IMR-90 (cell line): Measurements from ENCODE around the gene FOXL2NB. TPM values are rescaled to one million over a fixed set of nuclear protein-coding genes. Genes with fewer than 3 reads are reported as not detected.

ENCODE experiments used
- ATAC-seq: fragments of 200-7000 bp; cut with Tn5 transposase; 2 replicates; pipeline ENCODE4 v1.9.1; 2020; ENCODE audit warnings: low read depth, mild to moderate bottlenecking, moderate library complexity
- BruUV-seq: library from RNA; stranded (reverse); fragments of 400-500 nt; replicated peaks from 2 replicates; lab custom pipeline; 2021; lab: Mats Ljungman, UMichigan
- CTCF ChIA-PET: fragments of 300-600 bp; formaldehyde crosslinking; extraction: SDS; loops from one replicate; lab custom pipeline; 2021; ENCODE audit warnings: antibody characterized with exemption; lab: Yijun Ruan, JAX
- POLR2A ChIA-PET: fragments of 300-600 bp; sonication (Branson Sonifier 250); formaldehyde crosslinking; loops from one replicate; lab custom pipeline; 2022; ENCODE audit warnings: antibody characterized with exemption; ENCODE audit not compliant: unreplicated experiment; lab: Charles Lee
- DNase-seq: peaks from one replicate; pipeline ENCODE4 v3.0.0; 2013
- H2AFZ ChIP-seq: replicated peaks from 2 replicates; pipeline ENCODE3; 2013; ENCODE audit warnings: low read length, mild to moderate bottlenecking; ENCODE audit not compliant: poor library complexity
- H2AK5ac ChIP-seq: 2 replicates; pipeline ENCODE4 v1.6.1; 2013; ENCODE audit warnings: low read depth, low read length, inconsistent platforms
- H2AK9ac ChIP-seq: replicated peaks from 2 replicates; pipeline ENCODE3; 2013; ENCODE audit warnings: mild to moderate bottlenecking, low read depth, low read length, moderate library complexity; ENCODE audit not compliant: poor library complexity
- H2BK120ac ChIP-seq: 2 replicates; pipeline ENCODE4 v1.6.1; 2013; ENCODE audit warnings: low read depth, low read length, inconsistent platforms
- H2BK15ac ChIP-seq: 3 replicates; pipeline ENCODE4 v1.6.1; 2013; ENCODE audit warnings: low read depth, low read length, inconsistent platforms
- H2BK20ac ChIP-seq: 2 replicates; pipeline ENCODE4 v1.6.1; 2013; ENCODE audit warnings: low read depth, mild to moderate bottlenecking, inconsistent platforms, low read length, moderate library complexity
- H2BK5ac ChIP-seq: 2 replicates; pipeline ENCODE4 v1.6.1; 2013; ENCODE audit warnings: mild to moderate bottlenecking, low read depth, low read length, inconsistent platforms; ENCODE audit not compliant: poor library complexity, severe bottlenecking
- H3K14ac ChIP-seq: replicated peaks from 2 replicates; pipeline ENCODE4 v1.6.1; 2013; ENCODE audit warnings: low read depth, low read length, inconsistent platforms
- H3K18ac ChIP-seq: 2 replicates; pipeline ENCODE4 v1.6.1; 2013; ENCODE audit warnings: low read depth, low read length, control low read depth
- H3K23ac ChIP-seq: 2 replicates; pipeline ENCODE4 v1.6.1; 2013; ENCODE audit warnings: low read depth, low read length, inconsistent platforms
- H3K27ac ChIP-seq: 2 replicates; pipeline ENCODE4 v1.5.1; 2013; ENCODE audit warnings: mild to moderate bottlenecking, control low read depth, low read length; ENCODE audit not compliant: insufficient read depth
- H3K27me3 ChIP-seq: 2 replicates; pipeline ENCODE4 v1.6.1; 2013; ENCODE audit warnings: low read length; ENCODE audit not compliant: control insufficient read depth, insufficient read depth
- H3K36me3 ChIP-seq: 2 replicates; pipeline ENCODE4 v1.6.1; 2013; ENCODE audit warnings: low read length, mixed read lengths; ENCODE audit not compliant: control insufficient read depth, insufficient read depth
- H3K4ac ChIP-seq: 2 replicates; pipeline ENCODE4 v1.6.1; 2013; ENCODE audit warnings: low read depth, low read length, inconsistent platforms
- H3K4me1 ChIP-seq: 2 replicates; pipeline ENCODE4 v1.6.1; 2013; ENCODE audit warnings: low read length, mixed read lengths; ENCODE audit not compliant: control insufficient read depth, insufficient read depth
- H3K4me2 ChIP-seq: 2 replicates; pipeline ENCODE4 v1.6.1; 2013; ENCODE audit warnings: low read depth, mild to moderate bottlenecking, control low read depth, low read length, moderate library complexity
- H3K4me3 ChIP-seq: 2 replicates; pipeline ENCODE4 v1.5.1; 2013; ENCODE audit warnings: low read depth, mild to moderate bottlenecking, control low read depth, low read length, moderate library complexity; ENCODE audit not compliant: insufficient read depth
- H3K56ac ChIP-seq: 2 replicates; pipeline ENCODE4 v1.6.1; 2013; ENCODE audit warnings: low read length, inconsistent platforms; ENCODE audit not compliant: insufficient read depth; ENCODE audit errors: extremely low read depth
- H3K79me1 ChIP-seq, 2 experiments: 2 replicates each; pipeline ENCODE4 v1.6.1; 2013; ENCODE audit warnings: low read length in 2 of 2, inconsistent platforms in 1 of 2, low read depth in 1 of 2
- H3K9ac ChIP-seq: 2 replicates; pipeline ENCODE4 v1.6.1; 2013; ENCODE audit warnings: low read depth, low read length, control low read depth
- H3K9me1 ChIP-seq: 2 replicates; pipeline ENCODE4 v1.6.1; 2013; ENCODE audit warnings: low read length, inconsistent platforms; ENCODE audit not compliant: insufficient read depth
- H3K9me3 ChIP-seq: 2 replicates; pipeline ENCODE4 v1.6.1; 2013; ENCODE audit warnings: low read length; ENCODE audit not compliant: control insufficient read depth, insufficient read depth
- H4K20me1 ChIP-seq: 2 replicates; pipeline ENCODE4 v1.6.1; 2013; ENCODE audit warnings: low read length, inconsistent platforms; ENCODE audit not compliant: insufficient read depth
- H4K5ac ChIP-seq: 2 replicates; pipeline ENCODE4 v1.6.1; 2013; ENCODE audit warnings: mild to moderate bottlenecking, low read depth, low read length, control low read depth
- H4K8ac ChIP-seq, 2 experiments: 2 replicates each; pipeline ENCODE4 v1.6.1; 2013; ENCODE audit warnings: low read depth in 2 of 2, low read length in 2 of 2, control low read depth in 1 of 2, inconsistent platforms in 1 of 2
- H4K91ac ChIP-seq: 2 replicates; pipeline ENCODE4 v1.6.1; 2013; ENCODE audit warnings: low read depth, low read length, inconsistent platforms; ENCODE audit not compliant: insufficient read depth
- CHD1 ChIP-seq: IDR thresholded peaks from 2 replicates; pipeline ENCODE4 v1.6.1; 2012; ENCODE audit warnings: low read depth, low read length, improper control_type of control experiment
- FOS ChIP-seq: fragments of 150-350 bp; IDR thresholded peaks from 2 replicates; pipeline ENCODE4 v1.6.1; 2016; ENCODE audit warnings: low read depth, low read length
- MAFK ChIP-seq: IDR thresholded peaks from 2 replicates; pipeline ENCODE4 v1.6.1; 2012; ENCODE audit warnings: low read depth, low read length, improper control_type of control experiment
- MAZ ChIP-seq: IDR thresholded peaks from 2 replicates; pipeline ENCODE4 v1.6.1; 2012; ENCODE audit warnings: low read depth, mild to moderate bottlenecking, low read length, improper control_type of control experiment, moderate library complexity, borderline replicate concordance
- NFE2L2 ChIP-seq: fragments of 150-350 bp; IDR thresholded peaks from 2 replicates; pipeline ENCODE4 v1.6.1; 2016; ENCODE audit warnings: low read depth, mild to moderate bottlenecking, low read length
- POLR2A ChIP-seq: IDR thresholded peaks from 2 replicates; pipeline ENCODE4 v1.6.1; 2012; ENCODE audit warnings: mild to moderate bottlenecking, low read depth, low read length
- RFX5 ChIP-seq: IDR thresholded peaks from 2 replicates; pipeline ENCODE4 v1.8.0; 2012; ENCODE audit warnings: low read depth, mild to moderate bottlenecking, low read length, moderate library complexity
- SMC3 ChIP-seq: fragments of 150-350 bp; IDR thresholded peaks from 2 replicates; pipeline ENCODE4 v1.6.1; 2016; ENCODE audit warnings: low read depth, mild to moderate bottlenecking, antibody characterized with exemption, low read length, moderate library complexity
- WGBS, 2 experiments: methylation state at CpG; one replicate each; pipeline versions ENCODE4 v1.1.5 to v1.1.7; 2013; ENCODE audit warnings: missing lambda C conversion rate in 2 of 2; ENCODE audit not compliant: insufficient read length in 1 of 2; ENCODE audit errors: extremely low coverage in 2 of 2; 5-methylcytosine and 5-hydroxymethylcytosine counted together
- dilution Hi-C: fragments of 300-500 bp; cut with HindIII; formaldehyde crosslinking; loops from one replicate; pipeline ENCODE4 v1.14.3; 2018; ENCODE audit warnings: low sequenced_read_pairs; ENCODE audit not compliant: unreplicated experiment
- in situ Hi-C: fragments of 300-500 bp; cut with MboI; formaldehyde crosslinking; loops from 3 replicates; pipeline ENCODE4 v1.14.3; 2019; ENCODE audit warnings: low sequenced_read_pairs, inconsistent platforms, mixed read lengths
- intact Hi-C: fragments of 100-400 bp; cut with micrococcal nuclease; formaldehyde crosslinking; loops from 2 replicates; pipeline ENCODE4 v1.10.0; 2022
- polyA plus RNA-seq, 3 experiments: library from polyadenylated mRNA; depleted of rRNA; stranded (reverse); fragments of >200 nt; gene quantifications; 2 replicates each; pipeline ENCODE4 v1.2.3, GENCODE V29; 2012; ENCODE audit warnings: low replicate concordance in 1 of 3
- total RNA-seq: library from RNA; depleted of rRNA; stranded (reverse); fragments of >200 nt; gene quantifications from 2 replicates; pipeline ENCODE4 v1.2.3, GENCODE V29; 2012
- TF ChIP-seq, protein P1 (sequence below): fragments of 150-350 bp; IDR thresholded peaks from 2 replicates; pipeline ENCODE4 v1.6.1; 2017; ENCODE audit warnings: mild to moderate bottlenecking, antibody characterized with exemption, low read length, low read depth

FOXL2NB gene
- total and polyA plus RNA-seq, 2 of the 4 experiments (the other 2 are of a cell fraction): under 0.01 to 0.05 TPM

DNA sequence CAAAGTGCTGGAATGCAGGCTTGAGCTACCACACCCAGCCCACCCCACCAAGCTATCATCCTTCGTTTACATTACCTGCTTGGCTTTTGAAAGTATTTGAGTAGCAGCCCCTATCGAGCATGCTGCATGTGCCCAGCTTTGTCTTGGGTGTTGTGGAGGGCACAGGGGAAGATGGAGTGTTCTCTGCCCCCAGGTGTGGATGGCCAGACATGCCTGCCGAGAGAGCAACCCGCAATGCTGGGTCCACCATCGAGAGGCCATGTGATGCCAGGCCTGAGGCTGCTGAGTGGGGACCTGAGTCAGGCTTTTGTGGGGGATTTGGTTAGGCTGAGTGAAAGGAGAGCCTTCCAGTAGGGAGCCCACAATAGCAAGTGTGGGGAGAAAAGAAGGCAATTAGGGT is 25.9 kb downstream of the FOXL2NB start:
- intact Hi-C loops (no loop called here), in situ Hi-C loops (no loop called here), dilution Hi-C loops (no loop called here)
- ATAC-seq (no peak), DNase-seq (no peak)
- H2BK15ac ChIP-seq: no peak overlapping the region
- no peak overlapping the region for H3K9ac ChIP-seq
- no peak overlapping the region for H3K23ac ChIP-seq
- H2AK5ac ChIP-seq: no peak overlapping the region
- H3K18ac ChIP-seq: no peak overlapping the region
- peaks cover 3% of the 10 kb centered on the region for H3K27me3 ChIP-seq
- WGBS, 2 experiments: no CpG with 5 or more reads among the region's 5 CpGs
- no peak overlapping the region for H4K5ac ChIP-seq
- no peak overlapping the region for H4K8ac ChIP-seq
- no peaks in the 10 kb centered on the region for H3K9me3 ChIP-seq
- H3K36me3 ChIP-seq: no peaks in the 10 kb centered on the region
- H3K4me2 ChIP-seq: no peak overlapping the region
- no peak overlapping the region for H2BK120ac ChIP-seq
- no peak overlapping the region for H3K27ac ChIP-seq
- H3K4ac ChIP-seq: no peak overlapping the region
- no peaks in the 10 kb centered on the region for H4K20me1 ChIP-seq
- ChIA-PET CTCF (no interaction called here), POLR2A (no interaction called here)
- no peak overlapping the region for H3K4me3 ChIP-seq
- H3K56ac ChIP-seq: no peak overlapping the region
- no peaks in the 10 kb centered on the region for H3K79me1 ChIP-seq
- BruUV-seq: no TSS peak
- TF ChIP-seq POLR2A: no peak
- no peak for TF ChIP-seq SMC3
- TF ChIP-seq MAFK: no peak
- TF ChIP-seq, protein P1, sequence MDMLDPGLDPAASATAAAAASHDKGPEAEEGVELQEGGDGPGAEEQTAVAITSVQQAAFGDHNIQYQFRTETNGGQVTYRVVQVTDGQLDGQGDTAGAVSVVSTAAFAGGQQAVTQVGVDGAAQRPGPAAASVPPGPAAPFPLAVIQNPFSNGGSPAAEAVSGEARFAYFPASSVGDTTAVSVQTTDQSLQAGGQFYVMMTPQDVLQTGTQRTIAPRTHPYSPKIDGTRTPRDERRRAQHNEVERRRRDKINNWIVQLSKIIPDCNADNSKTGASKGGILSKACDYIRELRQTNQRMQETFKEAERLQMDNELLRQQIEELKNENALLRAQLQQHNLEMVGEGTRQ: no peak
- TF ChIP-seq NFE2L2: no peak
- no peak for TF ChIP-seq FOS
- no peak for TF ChIP-seq MAZ
- no peak for TF ChIP-seq RFX5
- no peak for TF ChIP-seq CHD1
- H2BK20ac ChIP-seq: no peak overlapping the region
- H3K14ac ChIP-seq: no peak overlapping the region
- no peak overlapping the region for H4K91ac ChIP-seq
- no peaks in the 10 kb centered on the region for H3K9me1 ChIP-seq
- H2BK5ac ChIP-seq: no peak overlapping the region
- no peak overlapping the region for H2AFZ ChIP-seq
- no peak overlapping the region for H2AK9ac ChIP-seq
- H3K4me1 ChIP-seq: no peaks in the 10 kb centered on the region
